Measurements from ENCODE around the gene TCP11L1. TPM values are rescaled to one million over a fixed set of nuclear protein-coding genes. Genes with fewer than 3 reads are reported as not detected.

TCP11L1 gene
- total and polyA plus RNA-seq, 11 donors: 3.1 to 13.9 (median 8.0) TPM

DNA sequence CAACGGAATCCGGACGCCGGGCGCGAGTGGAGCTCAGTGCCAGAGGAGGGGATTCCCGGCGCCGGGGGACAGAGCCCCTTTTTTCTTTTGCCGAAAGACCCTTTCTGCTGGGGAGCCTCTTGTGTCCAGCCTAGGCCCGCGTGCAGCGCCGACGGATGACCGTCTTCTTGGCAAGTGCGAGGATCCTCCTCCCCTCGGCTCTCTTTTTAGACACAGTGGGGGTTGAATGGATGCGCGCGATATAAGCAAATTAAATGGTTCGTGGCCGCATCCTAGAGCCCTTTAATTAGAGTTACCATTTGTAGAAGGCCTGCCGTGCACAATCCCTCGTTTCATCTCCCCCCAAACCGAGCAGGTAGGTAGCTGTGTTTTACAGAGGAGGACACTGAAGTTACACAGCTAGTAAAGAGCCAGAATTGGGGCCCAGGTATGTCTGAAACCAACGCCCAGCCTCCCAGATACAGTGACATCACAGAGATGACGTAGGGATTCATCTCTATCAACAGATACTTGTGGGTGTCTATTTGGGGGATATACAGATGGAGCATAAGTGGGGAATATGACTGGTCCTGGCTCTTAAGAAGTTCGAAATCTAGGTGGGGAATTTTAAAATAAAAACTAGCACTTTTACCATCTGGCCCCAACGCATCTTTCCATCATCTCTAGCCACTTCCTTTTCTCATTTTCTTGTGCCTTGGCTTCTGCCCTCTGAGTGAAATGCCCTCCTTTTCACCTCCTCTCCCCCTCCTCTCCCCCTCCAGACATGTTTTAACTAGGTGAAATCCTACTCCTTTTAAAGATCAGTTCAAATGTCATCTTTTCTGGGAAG is 875 bp downstream of the TCP11L1 start:
- H3K27me3 ChIP-seq: no peaks in the 10 kb centered on the region
- peak overlapping the region; percentile 70 to 99 (median 86) for H3K4me3 ChIP-seq
- peak overlapping the region; percentile 86 to 99 (median 98) for H3K27ac ChIP-seq
- peaks cover 0 to 20% (median 7%) of the 10 kb centered on the region in 9 donors for H3K36me3 ChIP-seq
- peaks cover 0 to 25% (median 8%) of the 10 kb centered on the region in 12 donors for H3K4me1 ChIP-seq
- ATAC-seq: peak; percentile 8 to 27 (median 18)
- 5 to 8% (median 6%) methylated on average over 21 to 30 of the region's 30 CpGs for WGBS, 4 donors
- intact Hi-C loops (cut with DNase I): no loop called here
- TF ChIP-seq, protein P1, sequence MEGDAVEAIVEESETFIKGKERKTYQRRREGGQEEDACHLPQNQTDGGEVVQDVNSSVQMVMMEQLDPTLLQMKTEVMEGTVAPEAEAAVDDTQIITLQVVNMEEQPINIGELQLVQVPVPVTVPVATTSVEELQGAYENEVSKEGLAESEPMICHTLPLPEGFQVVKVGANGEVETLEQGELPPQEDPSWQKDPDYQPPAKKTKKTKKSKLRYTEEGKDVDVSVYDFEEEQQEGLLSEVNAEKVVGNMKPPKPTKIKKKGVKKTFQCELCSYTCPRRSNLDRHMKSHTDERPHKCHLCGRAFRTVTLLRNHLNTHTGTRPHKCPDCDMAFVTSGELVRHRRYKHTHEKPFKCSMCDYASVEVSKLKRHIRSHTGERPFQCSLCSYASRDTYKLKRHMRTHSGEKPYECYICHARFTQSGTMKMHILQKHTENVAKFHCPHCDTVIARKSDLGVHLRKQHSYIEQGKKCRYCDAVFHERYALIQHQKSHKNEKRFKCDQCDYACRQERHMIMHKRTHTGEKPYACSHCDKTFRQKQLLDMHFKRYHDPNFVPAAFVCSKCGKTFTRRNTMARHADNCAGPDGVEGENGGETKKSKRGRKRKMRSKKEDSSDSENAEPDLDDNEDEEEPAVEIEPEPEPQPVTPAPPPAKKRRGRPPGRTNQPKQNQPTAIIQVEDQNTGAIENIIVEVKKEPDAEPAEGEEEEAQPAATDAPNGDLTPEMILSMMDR (IDR thresholded peaks at IDR 0.05): no peak
- TF ChIP-seq POLR2A (IDR thresholded peaks at IDR 0.05): no peak
- DNase-seq: no peak
- no peaks in the 10 kb centered on the region for H3K9me3 ChIP-seq

GRCh38 chr11:33040862-33041453 is 1.6 kb downstream of the TCP11L1 start:
- DNase-seq (no peak), ATAC-seq (no peak)
- Histone ChIP-seq H3K27ac (peak overlapping the region in 4 of 12 donors; percentile 95 to 99 (median 98)), H3K4me3 (peak overlapping the region in 9 of 12 donors; percentile 70 to 99 (median 89)), H3K27me3 (no peaks in the 10 kb centered on the region), H3K4me1 (peaks cover 0 to 30% (median 8%) of the 10 kb centered on the region in 12 donors), H3K36me3 (peaks cover 0 to 26% (median 13%) of the 10 kb centered on the region in 9 donors), H3K9me3 (no peaks in the 10 kb centered on the region)
- TF ChIP-seq, protein P1 (IDR thresholded peaks at IDR 0.05): no peak
- TF ChIP-seq POLR2A (IDR thresholded peaks at IDR 0.05): no peak
- WGBS, 4 donors: 60 to 80% (median 73%) methylated on average over 5 of the region's 5 CpGs
- intact Hi-C loops (cut with DNase I): no loop called here

DNA sequence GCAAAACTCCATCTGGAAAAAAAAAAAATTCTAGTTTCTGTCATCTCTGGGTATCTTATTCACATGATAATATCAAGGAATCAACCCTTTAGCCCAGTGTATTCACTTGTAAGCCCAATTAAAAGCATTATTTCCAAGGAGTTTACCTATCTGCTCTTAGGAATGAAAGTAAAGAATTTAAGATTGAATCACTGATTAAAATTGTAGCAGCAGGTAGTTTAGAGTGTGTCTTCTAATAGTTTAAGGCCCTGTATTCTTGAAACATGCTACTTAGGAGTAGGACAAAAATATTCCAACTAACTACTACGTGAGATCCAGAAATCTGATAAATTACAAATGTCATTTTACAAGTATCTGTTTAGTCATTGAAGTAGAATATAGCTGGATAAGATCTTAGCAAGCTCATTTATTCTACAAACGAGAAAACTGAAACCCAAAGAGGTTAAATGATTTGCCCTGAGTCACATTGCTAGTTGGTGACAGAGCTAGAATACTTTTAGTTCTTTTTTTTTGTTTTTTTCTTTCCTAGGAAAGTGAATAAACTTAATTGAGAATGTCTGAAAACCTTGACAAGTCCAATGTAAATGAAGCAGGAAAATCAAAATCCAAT is 4.0 kb downstream of the TCP11L1 start:
- Histone ChIP-seq H3K27me3 (no peaks in the 10 kb centered on the region), H3K36me3 (peaks cover 0 to 47% (median 26%) of the 10 kb centered on the region in 9 donors), H3K4me1 (peaks cover 0 to 31% (median 8%) of the 10 kb centered on the region in 12 donors), H3K9me3 (no peaks in the 10 kb centered on the region), H3K4me3 (no peak overlapping the region), H3K27ac (no peak overlapping the region)
- ATAC-seq: no peak
- no peak for DNase-seq
- intact Hi-C loops (cut with DNase I): no loop called here
- TF ChIP-seq, protein P1 (IDR thresholded peaks at IDR 0.05): no peak
- no peak for TF ChIP-seq POLR2A (IDR thresholded peaks at IDR 0.05)
- 80 to 89% (median 86%) methylated on average over 2 of the region's 2 CpGs for WGBS, 4 donors

- Histone ChIP-seq H3K4me3 (no peak overlapping the region), H3K9me3 (no peaks in the 10 kb centered on the region), H3K27ac (no peak overlapping the region), H3K36me3 (peaks cover 0 to 53% (median 29%) of the 10 kb centered on the region in 9 donors), H3K27me3 (no peaks in the 10 kb centered on the region), H3K4me1 (peaks cover 0 to 26% (median 7%) of the 10 kb centered on the region in 12 donors)
- DNase-seq (no peak), ATAC-seq (no peak)
- 92 to 97% (median 96%) methylated on average over 4 of the region's 4 CpGs for WGBS, 4 donors
- intact Hi-C loops (cut with DNase I): no loop called here
- TF ChIP-seq, protein P1 (IDR thresholded peaks at IDR 0.05): no peak
Measured at GRCh38 chr11:33044285-33044756, 4.9 kb downstream of the TCP11L1 start.
